NOMO-1 treated with dmso at 0.1 percent for 144 hours (cell line): ENCODE data around the gene PIK3R1.

Experiments used
- DNase-seq: peaks from one replicate; lab custom pipeline; 2025; ENCODE audit not compliant: unreplicated experiment; lab: John Stamatoyannopoulos, UW

Gene PIK3R1

GRCh38 chr5:68347536-68347935 is 132.0 kb downstream of the PIK3R1 start:
- peak; percentile 46 for DNase-seq

- no peak for DNase-seq
Observed at GRCh38 chr5:68348447-68349222, 133.1 kb downstream of the PIK3R1 start.

- DNase-seq, result no peak
Observed at GRCh38 chr5:68350176-68350575, 134.6 kb downstream of the PIK3R1 start.
